ENCODE data around the gene DNAH5.

Gene DNAH5

DNA sequence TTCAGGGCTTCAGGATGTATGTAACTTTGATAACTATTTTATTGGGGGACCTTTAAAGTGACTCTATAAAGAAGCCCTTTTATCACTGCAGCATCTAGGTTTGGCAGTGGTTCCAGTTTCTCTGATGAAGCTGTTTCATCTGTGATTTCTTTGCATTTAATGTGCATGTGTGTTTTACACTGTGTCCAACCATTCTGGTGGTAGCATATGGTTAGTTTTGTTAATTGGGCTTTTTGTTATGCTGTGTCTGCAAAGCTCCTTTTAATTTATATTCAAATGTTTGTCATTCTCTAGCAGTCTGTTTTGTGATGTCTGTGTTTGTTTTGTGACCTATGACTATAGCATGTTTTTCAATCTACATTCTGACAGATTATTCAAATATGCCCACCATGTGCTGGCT lies 294.8 kb downstream of the DNAH5 start:
- TF ChIP-seq, protein P1, sequence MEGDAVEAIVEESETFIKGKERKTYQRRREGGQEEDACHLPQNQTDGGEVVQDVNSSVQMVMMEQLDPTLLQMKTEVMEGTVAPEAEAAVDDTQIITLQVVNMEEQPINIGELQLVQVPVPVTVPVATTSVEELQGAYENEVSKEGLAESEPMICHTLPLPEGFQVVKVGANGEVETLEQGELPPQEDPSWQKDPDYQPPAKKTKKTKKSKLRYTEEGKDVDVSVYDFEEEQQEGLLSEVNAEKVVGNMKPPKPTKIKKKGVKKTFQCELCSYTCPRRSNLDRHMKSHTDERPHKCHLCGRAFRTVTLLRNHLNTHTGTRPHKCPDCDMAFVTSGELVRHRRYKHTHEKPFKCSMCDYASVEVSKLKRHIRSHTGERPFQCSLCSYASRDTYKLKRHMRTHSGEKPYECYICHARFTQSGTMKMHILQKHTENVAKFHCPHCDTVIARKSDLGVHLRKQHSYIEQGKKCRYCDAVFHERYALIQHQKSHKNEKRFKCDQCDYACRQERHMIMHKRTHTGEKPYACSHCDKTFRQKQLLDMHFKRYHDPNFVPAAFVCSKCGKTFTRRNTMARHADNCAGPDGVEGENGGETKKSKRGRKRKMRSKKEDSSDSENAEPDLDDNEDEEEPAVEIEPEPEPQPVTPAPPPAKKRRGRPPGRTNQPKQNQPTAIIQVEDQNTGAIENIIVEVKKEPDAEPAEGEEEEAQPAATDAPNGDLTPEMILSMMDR (conservative IDR thresholded peaks at IDR 0.05; ENCODE audit: low read length): no peak
- no peak for DNase-seq (ENCODE audit: low read depth)
- H3K4me3 ChIP-seq (ENCODE audit: low read length): no peak overlapping the region

DNA sequence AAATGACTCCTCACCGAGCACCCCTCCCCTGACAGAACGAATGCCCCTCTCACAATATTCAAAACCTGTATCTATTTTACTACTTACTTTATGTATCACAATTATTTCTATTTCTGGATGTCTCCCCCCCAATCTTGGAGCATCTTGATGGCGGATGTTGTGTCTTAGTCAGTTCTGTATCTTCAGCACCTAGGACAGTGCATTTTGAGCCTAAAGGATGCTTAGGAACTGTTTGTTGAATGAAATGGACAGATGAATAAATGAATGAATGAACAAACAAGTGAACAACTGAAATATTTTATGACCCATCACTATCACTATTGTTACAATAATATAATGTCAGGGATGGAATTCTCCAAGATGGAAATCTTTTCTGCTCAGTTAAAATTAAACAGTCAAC lies 295.7 kb downstream of the DNAH5 start:
- DNase-seq (ENCODE audit: low read depth): no peak
- no peak overlapping the region for H3K4me3 ChIP-seq (ENCODE audit: low read length)
- TF ChIP-seq, protein P1 (conservative IDR thresholded peaks at IDR 0.05; ENCODE audit: low read length): no peak

DNA sequence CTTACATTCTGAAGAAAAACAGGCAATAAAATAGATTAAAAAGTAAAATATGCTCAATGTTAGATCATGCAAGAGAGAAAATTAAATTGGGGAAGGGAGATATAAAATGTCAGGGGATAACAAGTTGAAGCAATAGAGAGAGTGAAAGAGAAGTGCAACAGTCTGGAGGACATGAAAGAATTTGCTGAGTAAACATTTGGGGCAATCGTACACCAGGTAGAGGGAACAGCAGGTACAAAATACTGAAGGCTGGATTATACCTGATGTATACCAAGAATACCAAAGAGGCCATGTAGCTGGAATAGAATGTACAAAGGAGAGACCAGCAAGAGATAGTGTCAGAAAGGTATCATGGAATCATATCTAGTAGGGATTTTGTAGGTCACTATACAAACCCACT lies 300.8 kb downstream of the DNAH5 start:
- TF ChIP-seq, protein P1 (conservative IDR thresholded peaks at IDR 0.05; ENCODE audit: low read length): no peak
- no peak for DNase-seq (ENCODE audit: low read depth)
- no peak overlapping the region for H3K4me3 ChIP-seq (ENCODE audit: low read length)

DNA sequence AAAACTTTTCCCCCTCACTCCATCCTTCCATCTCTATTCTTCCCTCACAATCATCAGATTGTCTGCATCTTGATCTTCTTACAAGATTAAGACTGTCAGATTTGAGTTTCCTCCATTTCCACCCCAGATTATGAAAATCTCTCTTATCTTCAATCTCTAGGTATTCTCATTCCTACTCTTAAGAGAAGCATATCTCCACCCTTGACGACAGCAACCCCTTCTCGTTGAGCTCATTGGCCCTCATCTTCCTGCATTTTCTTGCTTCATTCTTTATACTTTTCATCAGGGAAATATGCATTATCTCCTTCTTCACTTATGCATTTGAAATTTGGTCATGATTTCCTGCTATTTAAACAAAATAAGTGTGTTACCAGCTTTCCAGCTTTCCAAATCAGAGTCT lies 301.3 kb downstream of the DNAH5 start:
- TF ChIP-seq, protein P1 (conservative IDR thresholded peaks at IDR 0.05; ENCODE audit: low read length): no peak
- no peak for DNase-seq (ENCODE audit: low read depth)
- no peak overlapping the region for H3K4me3 ChIP-seq (ENCODE audit: low read length)
